Kidney (tissue), 14 donors: Measurements from ENCODE around the gene SCAF4. TPM values are rescaled to one million over a fixed set of nuclear protein-coding genes. Genes with fewer than 3 reads are reported as not detected.

Source experiments
- DNase-seq, 5 donors: peaks; one replicate each; pipeline ENCODE4 v3.0.0-alpha.2; 2013 to 2020
- FAIRE-seq: peaks from 2 replicates; lab custom pipeline; 2012; peaks lifted over from hg19 to GRCh38; lab: Jason Lieb, UNC
- H3K27ac ChIP-seq, 2 donors: one replicate each; pipeline ENCODE4 v1.7.0; 2013; ENCODE audit warnings: low read depth in 2 of 2, low read length in 2 of 2, inconsistent platforms in 1 of 2
- H3K27me3 ChIP-seq: one replicate; pipeline ENCODE4 v1.7.1; 2013; ENCODE audit warnings: low read length, inconsistent platforms; ENCODE audit not compliant: control insufficient read depth, insufficient read depth
- H3K36me3 ChIP-seq, 3 donors: one replicate each; pipeline versions ENCODE4 v1.7.0 to v1.7.1; 2013; ENCODE audit warnings: low read length in 3 of 3, control low read depth in 1 of 3, inconsistent platforms in 1 of 3; ENCODE audit not compliant: insufficient read depth in 3 of 3, control insufficient read depth in 2 of 3
- H3K4me1 ChIP-seq, 3 donors: one replicate each; pipeline versions ENCODE4 v1.7.0 to v1.7.1; 2013; ENCODE audit warnings: low read length in 3 of 3, inconsistent platforms in 1 of 3, low read depth in 1 of 3; ENCODE audit not compliant: control insufficient read depth in 2 of 3, insufficient read depth in 2 of 3
- H3K4me3 ChIP-seq, 3 donors: one replicate each; pipeline versions ENCODE4 v1.7.0 to v1.8.1; 2013; ENCODE audit warnings: low read length in 3 of 3, control low read depth in 1 of 3, inconsistent platforms in 1 of 3
- H3K9ac ChIP-seq, 3 donors: one replicate each; pipeline versions ENCODE4 v1.7.0 to v1.7.1; 2013; ENCODE audit warnings: low read length in 3 of 3, control low read depth in 1 of 3, inconsistent platforms in 1 of 3
- H3K9me3 ChIP-seq, 3 donors: one replicate each; pipeline versions ENCODE4 v1.7.0 to v1.7.1; 2013; ENCODE audit warnings: low read length in 3 of 3, control low read depth in 1 of 3, inconsistent platforms in 1 of 3; ENCODE audit not compliant: control insufficient read depth in 2 of 3, insufficient read depth in 1 of 3
- CTCF ChIP-seq: IDR thresholded peaks from 3 replicates; pipeline ENCODE4 v1.5.1; 2012; ENCODE audit warnings: mild to moderate bottlenecking, moderate library complexity, borderline replicate concordance; ENCODE audit not compliant: insufficient read depth; ENCODE audit errors: extremely low read depth
- intact Hi-C: fragments of 100-400 bp; cut with DNase I; formaldehyde crosslinking; loops from one replicate; pipeline ENCODE4 v1.11.1; 2022
- polyA plus RNA-seq: library from polyadenylated mRNA; stranded (reverse); fragments of 350-450 nt; fragmentation: Illumina TruSeq; extraction: RNeasy Lipid Tissue Mini Kit (QIAGEN cat#74804); gene quantifications from one replicate; pipeline ENCODE4 v1.2.3, GENCODE V29; 2014; ENCODE audit warnings: low read depth, low replicate concordance; ENCODE audit not compliant: insufficient read depth
- total RNA-seq: library from RNA; stranded (reverse); fragmentation: NEBNext Ultra II Directional; extraction: Animal tissue kit (Norgen Biotek cat#: 25700); gene quantifications from one replicate; pipeline ENCODE4 v1.2.1, GENCODE V29; 2021
- donor health status: control.
- donor health status: control.
- donor health status: control.
- donor health status: control.
- donor health status: control.
- donor health status: DM: yes; HTN: yes; CAD: no.
- donor health status: Normal renal cell carcinoma (clear cell type).

Gene SCAF4
- total and polyA plus RNA-seq, 2 donors from 2014 or later: 7.4 to 30.6 TPM

GRCh38 chr21:31671146-31671716 is 60.7 kb downstream of the SCAF4 start:
- no peak for TF ChIP-seq CTCF
- intact Hi-C loops: no loop called here
- H3K9me3 ChIP-seq: no peaks in the 10 kb centered on the region
- no peak overlapping the region for H3K4me3 ChIP-seq
- H3K36me3 ChIP-seq: peaks cover 8 to 29% (median 23%) of the 10 kb centered on the region in 3 donors
- no peaks in the 10 kb centered on the region for H3K4me1 ChIP-seq
- DNase-seq (no peak), FAIRE-seq (no peak)
- H3K9ac ChIP-seq: no peak overlapping the region
- H3K27ac ChIP-seq: no peak overlapping the region
- no peaks in the 10 kb centered on the region for H3K27me3 ChIP-seq

GRCh38 chr21:31670070-31670469 is 61.8 kb downstream of the SCAF4 start:
- Histone ChIP-seq H3K36me3 (peaks cover 8 to 29% (median 23%) of the 10 kb centered on the region in 3 donors), H3K9ac (no peak overlapping the region), H3K9me3 (no peaks in the 10 kb centered on the region), H3K27ac (no peak overlapping the region), H3K4me1 (no peaks in the 10 kb centered on the region), H3K27me3 (no peaks in the 10 kb centered on the region), H3K4me3 (no peak overlapping the region)
- TF ChIP-seq CTCF: no peak
- DNase-seq (peak in 2 of 5 donors; percentile 30 to 32), FAIRE-seq (no peak)
- intact Hi-C loops: no loop called here

- Histone ChIP-seq H3K27me3 (no peaks in the 10 kb centered on the region), H3K36me3 (peaks cover 8 to 34% (median 25%) of the 10 kb centered on the region in 3 donors), H3K4me3 (no peak overlapping the region), H3K9me3 (no peaks in the 10 kb centered on the region), H3K27ac (no peak overlapping the region), H3K4me1 (no peaks in the 10 kb centered on the region), H3K9ac (no peak overlapping the region)
- TF ChIP-seq CTCF: no peak
- FAIRE-seq: no peak
- no peak for DNase-seq
- intact Hi-C loops: no loop called here
Observed at GRCh38 chr21:31668651-31669491, 63.0 kb downstream of the SCAF4 start.
